Prostate gland (tissue), 2 donors: ENCODE data around the gene CRYGS.

Experiments
- POLR2AphosphoS5 ChIP-seq: sonication (generic); formaldehyde crosslinking; IDR thresholded peaks from one replicate; pipeline ENCODE4 v1.6.1; 2017; ENCODE audit warnings: antibody characterized with exemption
- TF ChIP-seq, protein P1 (sequence below), 4 experiments: fragments of 200-600 bp in 2 of 4; fragments of 450-650 bp in 2 of 4; sonication (generic) in 2 of 4; IDR thresholded peaks; 1 replicate in 3 of 4; 2 replicates in 1 of 4; pipeline ENCODE4 v1.5.1; 2016 to 2019; ENCODE audit warnings: antibody characterized with exemption in 4 of 4, mild to moderate bottlenecking in 2 of 4, moderate library complexity in 2 of 4

DNA sequence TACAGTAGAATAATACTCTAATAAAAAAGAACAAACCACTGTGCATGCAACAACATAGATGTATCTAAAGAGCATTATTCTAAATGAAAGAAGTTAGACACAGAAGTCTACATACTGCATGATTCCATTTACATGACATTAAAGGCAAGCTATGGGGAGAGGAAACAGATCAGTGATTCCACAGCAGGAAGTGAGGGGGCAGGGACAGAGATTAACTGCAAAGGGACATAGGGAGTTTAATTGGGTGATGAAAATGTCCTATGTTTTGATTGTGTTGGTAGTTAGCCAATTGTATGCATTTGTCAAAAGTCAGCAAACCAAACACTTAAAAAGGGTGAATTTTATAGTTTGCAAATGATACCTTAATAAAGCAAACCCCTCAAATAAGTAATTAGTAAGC, 13.8 kb downstream of the CRYGS start:
- TF ChIP-seq, protein P1, sequence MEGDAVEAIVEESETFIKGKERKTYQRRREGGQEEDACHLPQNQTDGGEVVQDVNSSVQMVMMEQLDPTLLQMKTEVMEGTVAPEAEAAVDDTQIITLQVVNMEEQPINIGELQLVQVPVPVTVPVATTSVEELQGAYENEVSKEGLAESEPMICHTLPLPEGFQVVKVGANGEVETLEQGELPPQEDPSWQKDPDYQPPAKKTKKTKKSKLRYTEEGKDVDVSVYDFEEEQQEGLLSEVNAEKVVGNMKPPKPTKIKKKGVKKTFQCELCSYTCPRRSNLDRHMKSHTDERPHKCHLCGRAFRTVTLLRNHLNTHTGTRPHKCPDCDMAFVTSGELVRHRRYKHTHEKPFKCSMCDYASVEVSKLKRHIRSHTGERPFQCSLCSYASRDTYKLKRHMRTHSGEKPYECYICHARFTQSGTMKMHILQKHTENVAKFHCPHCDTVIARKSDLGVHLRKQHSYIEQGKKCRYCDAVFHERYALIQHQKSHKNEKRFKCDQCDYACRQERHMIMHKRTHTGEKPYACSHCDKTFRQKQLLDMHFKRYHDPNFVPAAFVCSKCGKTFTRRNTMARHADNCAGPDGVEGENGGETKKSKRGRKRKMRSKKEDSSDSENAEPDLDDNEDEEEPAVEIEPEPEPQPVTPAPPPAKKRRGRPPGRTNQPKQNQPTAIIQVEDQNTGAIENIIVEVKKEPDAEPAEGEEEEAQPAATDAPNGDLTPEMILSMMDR (IDR thresholded peaks at IDR 0.05), result no peak
- no peak for TF ChIP-seq POLR2AphosphoS5
